Hematopoietic multipotent progenitor cell treated with erythropoietin and hydrocortisone succinate and interleukin-3 and kit ligand, for 4 days (in vitro differentiated cells): ENCODE data around the gene RFPL4A.
A peak's percentile ranks its signal among the peaks of the same experiment; 100 is the strongest.
"Not testable (repeated sequence)": the region's sequence is repeated elsewhere in the genome, so short reads cannot be mapped to it uniquely, and the experiment has no call there.

Experiments
- DNase-seq: peaks from one replicate; pipeline ENCODE4 v3.0.0-alpha.2; 2015

The RFPL4A gene

DNA sequence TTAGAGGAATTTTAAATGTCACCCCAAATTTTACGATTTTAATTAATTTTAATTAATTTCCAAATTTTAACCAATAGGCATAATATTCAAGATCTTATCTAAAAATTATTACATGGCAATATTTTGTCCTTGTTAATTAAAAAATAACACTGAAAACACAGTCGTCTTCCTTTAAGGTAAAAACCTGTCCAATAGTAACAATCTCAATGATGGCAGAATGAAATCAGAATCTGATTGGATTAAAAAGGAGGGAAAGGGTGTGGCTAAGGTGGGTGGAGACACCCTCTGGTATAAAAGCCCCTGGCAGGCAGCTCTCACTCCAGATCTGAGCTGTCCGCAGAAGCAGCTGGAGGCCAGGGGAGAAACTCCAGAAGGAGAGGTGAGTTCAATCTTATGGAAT, at the start of gene RFPL4A:
RFPL4A (plus strand) TSS at position 301 of the 400 bp plus-strand sequence. CDS start 2,704 bp downstream, outside the sequence.
- not testable (repeated sequence) for DNase-seq

DNA sequence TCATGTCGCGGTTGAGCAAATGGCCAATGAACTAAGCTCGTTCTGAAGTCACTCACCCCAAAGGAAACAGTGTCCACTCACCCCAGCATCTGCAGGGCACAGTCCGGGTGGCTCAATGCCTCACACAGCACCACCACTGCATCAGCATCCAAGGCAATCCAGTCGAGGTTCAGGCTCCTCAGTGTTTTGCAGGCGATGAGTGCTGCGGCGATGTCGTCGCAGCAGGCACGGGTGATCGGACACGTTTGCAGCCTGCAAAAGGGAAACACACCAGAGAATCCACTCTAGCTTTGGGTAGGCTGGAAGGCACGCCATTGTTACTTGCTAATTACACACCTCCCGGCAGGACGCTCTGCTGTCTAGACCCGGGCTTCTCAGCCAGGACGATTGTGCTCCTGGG, 47.2 kb upstream of the RFPL4A start:
- DNase-seq: no peak

DNA sequence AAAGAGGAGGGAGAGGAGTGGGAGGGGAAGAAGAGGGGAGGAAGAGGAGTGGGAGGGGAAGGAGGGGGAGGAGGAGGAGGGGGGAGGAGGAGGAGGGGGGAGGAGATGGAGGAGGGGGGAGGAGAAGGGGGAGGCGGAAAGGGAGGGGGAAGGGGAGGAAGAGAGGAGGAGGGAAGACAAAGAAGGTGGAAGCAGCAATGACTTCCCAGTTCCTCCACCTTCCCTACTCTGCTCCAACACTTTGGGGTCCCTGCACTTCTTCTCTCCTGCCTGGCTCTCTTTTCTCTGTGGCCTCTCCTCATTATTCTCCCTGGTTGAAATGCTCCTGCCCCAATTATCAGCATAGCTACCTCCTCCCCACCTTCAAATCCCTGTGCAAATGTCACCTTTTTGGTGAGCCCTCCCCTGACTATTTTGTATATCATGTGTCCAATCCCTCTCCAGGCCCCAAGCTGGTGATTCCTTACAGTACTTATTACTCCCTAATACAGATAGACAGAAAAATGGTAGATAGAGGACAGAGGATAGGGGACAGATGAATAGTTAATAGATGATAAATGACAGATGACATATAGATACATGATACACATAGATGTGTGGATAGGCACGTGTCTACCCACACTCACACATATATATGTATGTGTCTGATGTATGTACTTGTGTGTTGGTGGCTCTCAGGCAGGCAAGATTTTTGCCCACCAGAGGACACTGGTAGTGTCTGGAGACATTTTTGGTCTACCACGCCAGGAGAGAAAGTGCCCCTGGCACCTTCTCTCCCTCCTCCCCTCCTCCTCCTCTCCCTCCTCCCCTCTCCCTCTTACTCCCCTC, 45.9 kb upstream of the RFPL4A start:
- no peak for DNase-seq

DNA sequence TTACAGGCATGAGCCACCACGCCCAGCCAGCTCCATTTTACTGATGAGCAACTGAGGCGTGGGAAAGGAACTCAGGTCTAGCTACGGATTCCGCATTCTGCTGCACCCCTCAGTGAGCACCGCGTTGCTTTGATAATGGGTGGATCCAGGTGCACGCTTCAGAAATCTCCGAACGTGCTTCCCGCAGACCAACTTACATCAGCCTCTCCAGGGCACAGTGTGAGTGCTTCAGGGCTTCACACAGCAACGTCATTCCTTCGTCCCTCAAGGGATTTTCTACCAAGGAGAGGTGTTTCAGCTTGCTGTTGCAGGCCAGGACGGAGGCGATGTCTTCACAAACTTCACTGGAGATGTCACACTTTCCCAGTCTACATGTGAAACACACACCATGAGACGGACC, 42.4 kb upstream of the RFPL4A start:
- DNase-seq: no peak

DNA sequence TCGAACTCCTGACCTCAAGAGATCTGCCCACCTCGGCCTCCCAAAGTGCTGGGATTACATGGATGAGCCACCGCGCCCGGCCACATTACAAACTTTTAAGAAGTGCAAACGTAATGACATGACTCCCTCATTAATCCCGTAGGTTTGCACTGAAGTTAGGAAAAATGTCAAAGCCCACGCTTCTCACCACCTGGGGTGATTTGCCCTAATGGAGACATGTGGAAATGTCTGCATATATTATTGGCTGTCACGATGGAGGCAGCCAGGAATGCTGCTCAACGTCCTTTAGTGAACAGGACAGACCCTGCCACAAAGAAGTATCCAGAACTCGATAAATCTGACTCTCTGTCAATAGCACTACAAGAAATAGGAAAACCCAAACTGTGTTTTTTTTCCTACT, 41.6 kb upstream of the RFPL4A start:
- no peak for DNase-seq

DNA sequence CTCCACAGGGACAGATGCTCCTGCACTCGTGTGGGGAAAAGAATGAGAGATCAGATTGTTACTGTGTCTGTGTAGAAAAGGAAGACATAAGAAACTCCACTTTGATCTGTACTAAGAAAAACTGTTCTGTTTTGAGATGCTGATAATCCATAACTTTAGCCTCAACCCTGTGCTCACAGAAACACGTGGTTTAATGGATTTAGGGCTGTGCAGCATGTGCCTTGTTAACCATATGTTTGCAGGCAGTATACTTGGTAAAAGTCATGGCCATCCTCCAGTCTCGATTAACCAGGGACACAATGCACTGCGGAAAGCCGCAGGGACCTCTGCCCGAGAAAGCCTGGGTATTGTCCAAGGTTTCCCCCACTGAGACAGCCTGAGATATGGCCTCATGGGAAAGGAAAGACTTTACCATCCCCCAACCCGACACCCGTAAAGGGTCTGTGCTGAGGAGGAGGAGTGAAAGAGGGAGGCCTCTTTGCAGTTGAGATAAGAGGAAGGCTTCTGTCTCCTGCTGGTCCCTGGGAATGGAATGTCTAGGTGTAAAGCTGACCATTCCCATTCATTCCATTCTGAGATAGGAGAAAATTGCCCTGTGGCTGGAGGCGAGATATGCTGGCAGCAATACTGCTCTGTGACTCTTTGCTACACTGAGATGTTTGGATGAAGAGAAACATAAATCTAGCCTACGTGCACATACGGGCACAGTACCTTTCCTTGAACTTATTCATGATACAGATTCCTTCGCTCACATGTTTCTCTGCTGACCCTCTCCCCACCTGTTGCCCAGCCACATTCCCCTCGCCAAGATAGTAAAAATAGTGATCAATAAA, 40.8 kb upstream of the RFPL4A start:
- not testable (repeated sequence) for DNase-seq

DNA sequence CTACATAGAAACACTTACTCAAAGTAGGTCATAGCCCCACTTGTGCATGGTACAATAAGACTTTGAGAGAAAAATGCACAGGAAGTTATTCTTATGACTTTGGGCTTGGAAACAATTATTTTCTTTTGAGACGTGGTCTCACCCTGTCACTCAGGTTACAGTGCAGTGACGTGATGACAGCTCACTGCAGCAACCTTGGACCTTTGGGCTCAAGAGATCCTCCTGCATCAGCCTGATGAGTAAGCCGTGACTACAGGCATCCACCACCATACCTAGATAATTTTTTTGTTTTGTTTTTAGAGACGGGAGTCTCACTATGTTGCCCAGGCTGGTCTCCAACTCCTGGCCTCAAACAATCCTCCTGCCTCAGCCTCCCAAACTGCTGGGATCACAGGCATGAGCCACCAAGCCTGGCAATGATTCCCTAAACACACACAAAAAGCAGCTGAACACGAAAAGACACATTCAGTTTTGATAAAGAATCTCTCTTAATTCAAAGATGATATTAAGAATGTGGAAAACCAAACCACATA, 38.6 kb upstream of the RFPL4A start:
- no peak for DNase-seq

DNA sequence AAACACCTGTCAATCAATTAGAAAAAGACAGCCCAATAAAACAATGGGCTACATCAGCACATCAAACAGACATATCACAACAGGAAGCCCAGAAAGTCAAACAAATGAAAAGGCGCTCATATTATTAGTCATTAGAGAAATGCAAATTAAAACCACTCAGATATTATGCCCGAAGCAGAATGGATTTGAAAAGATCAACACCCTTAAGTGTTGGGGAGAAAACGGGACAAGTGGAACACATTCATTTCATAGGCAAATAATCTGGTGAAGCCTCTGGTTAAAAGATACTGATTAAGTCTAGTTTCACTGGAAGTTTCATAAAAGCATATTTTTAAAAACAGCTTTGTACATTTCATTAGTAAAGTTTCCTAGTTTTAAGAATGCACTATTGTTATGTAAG, 38.1 kb upstream of the RFPL4A start:
- DNase-seq: no peak

DNA sequence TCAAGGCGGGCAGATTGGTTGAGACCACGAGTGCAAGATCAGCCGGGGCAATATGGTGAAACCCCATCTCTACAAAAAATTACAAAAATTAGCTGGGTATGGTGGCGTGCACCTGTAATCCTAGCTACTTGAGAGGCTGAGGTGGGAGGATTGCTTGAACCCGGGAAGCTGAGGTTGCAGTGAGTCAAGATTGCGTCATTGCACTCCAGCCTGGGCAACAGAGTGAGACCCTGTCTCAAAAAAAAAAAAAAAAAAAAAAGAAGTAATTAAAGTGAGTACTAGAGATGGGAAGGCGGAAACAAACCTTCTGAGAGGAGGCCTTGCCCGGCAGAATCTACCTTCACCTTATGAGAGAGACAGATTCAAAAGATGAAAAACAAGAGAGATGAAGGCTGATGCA, 35.4 kb upstream of the RFPL4A start:
- DNase-seq: no peak

DNA sequence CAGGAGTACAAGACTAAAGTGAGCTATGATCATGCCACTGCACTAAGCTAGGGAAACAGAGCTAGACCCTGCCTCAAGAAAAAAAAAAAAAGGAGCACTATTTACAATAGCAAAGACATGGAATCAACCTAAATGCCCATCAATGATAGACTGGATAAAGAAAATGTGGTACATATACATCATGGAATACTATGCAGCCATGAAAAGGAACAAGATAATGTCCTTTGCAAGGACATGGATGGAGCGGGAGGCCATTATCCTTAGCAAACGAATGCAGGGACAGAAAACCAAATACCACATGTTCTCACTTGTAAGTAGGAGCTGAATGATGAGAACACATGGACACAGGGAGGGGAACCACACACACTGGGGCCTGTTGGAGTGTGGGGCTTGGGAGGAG, 28.5 kb upstream of the RFPL4A start:
- not testable (repeated sequence) for DNase-seq

DNA sequence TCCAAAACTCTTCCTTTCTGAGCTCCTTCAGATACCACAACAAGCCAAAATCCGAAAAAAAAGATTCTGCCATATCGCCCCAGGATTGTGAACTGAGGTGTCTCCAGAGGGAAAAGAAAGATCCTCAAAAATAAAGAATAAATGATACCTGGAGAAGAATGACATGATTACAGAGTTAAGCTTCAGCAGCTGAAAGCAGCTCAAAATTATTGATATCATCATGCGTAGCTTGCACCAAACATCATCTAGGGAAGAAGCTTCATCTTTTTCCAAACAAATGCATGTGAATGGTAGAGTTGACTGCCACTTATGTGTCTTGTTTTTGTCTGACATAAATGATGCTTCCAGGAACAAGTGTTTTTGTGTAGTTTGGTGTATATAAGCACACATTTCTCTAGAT, 20.6 kb upstream of the RFPL4A start, which contains the start of gene NLRP9:
NLRP9 (minus strand) TSS at position 101 of the 400 bp plus-strand sequence; CDS start at position 73, 28 bp downstream.
- no peak for DNase-seq

DNA sequence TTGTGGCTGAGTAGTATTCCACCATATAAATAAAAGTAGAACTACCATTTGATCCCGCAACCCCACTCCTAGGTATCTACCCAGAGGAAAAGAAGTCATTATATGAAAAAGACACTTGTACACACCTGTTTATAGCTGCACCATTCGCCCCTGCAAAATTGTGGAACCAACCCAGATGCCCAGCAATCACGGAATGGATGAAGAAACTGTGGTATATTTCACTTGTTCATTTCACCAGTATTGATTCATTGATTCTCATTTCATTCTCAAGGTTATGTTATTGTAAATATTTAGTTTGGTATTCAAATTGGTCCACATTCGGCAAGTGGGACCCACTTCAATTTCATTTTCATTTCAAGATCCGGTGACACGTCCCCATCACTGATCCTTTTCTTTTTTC, 8.2 kb upstream of the RFPL4A start:
- DNase-seq: no peak

DNA sequence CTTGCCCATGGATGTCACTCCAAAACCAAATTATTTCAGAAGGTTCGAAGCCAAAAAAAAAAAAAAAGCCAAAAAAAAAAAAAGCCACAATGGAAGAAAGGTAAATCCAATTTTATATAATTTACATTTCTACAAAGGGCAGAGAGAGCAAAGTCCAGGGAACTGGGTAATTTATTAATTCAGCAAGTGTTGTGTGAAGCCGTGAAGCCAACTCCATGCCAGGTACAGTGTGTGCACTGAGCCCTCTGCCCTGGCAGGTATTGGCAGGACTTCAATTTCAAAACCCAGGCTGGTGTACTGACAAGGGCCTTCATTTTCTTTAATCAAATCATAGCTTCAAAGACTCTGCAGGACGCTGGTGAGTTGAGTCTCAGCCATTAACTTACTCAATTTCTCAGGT, 5.5 kb upstream of the RFPL4A start:
- no peak for DNase-seq

DNA sequence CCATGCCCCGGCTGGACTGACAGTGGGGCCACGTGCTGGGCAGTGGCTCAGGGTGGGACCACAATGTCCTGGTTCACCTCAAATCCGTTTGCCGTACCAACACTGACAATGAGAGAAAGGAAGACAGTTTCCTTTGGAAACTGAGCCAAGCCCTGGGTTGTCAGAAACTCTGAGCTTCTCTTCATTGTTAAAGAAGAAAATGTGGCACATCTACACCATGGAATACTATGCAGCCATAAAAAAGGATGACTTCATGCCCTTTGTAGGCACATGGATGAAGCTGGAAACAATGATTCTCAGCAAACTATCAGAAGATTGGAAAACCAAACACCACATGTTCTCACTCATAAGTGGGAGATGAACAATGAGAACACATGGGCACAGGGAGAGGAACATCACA, 2.1 kb upstream of the RFPL4A start:
- DNase-seq: not testable (repeated sequence)

DNA sequence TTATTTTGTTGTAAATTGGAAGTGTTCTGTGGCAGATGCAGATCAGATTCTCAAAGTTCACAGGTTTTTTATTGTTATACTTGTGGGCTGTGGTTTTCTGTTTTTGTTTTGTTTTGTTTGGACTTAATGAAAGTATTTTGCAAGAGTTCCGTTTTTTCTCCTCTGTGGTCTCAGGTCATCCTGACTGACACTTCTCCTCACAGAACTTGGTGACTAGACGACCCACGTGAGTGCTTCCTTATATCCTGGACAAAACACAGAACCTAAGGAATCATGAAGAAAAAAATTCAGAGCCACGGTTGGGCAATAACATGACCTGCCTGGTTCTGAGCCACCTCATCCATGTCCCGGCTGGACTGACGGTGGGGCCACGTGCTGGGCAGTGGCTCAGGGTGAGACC, 7.6 kb downstream of the RFPL4A start:
- DNase-seq: no peak

DNA sequence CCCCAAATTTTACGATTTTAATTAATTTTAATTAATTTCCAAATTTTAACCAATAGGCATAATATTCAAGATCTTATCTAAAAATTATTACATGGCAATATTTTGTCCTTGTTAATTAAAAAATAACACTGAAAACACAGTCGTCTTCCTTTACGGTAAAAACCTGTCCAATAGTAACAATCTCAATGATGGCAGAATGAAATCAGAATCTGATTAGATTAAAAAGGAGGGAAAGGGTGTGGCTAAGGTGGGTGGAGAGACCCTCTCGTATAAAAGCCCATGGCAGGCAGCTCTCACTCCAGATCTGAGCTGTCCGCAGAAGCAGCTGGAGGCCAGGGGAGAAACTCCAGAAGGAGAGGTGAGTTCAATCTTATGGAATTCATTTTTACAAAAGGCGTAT, 9.9 kb downstream of the RFPL4A start, which contains the start of gene RFPL4AL1:
RFPL4AL1 (plus strand) TSS at position 301 of the 400 bp plus-strand sequence. CDS start 2,687 bp downstream, outside the sequence.
- DNase-seq: not testable (repeated sequence)

DNA sequence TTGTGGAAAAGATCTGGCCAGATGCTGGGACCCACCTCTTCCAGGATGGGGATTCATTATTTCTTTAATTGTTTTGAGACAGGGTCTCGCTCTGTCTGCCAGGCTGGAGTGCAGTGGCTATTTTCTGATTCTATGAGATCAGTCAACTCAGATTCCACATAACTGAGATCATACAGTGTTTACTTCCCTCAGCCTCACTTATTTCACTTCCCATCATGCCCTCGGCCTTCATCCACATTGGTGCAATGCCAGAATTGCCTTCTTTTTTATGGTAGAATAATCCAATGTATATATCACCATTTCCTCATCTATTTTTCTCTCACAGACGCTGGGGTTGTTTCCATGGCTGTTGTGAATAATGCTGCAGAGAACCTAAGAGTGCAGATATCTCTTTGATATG, 10.7 kb downstream of the RFPL4A start:
- DNase-seq: not testable (repeated sequence)

DNA sequence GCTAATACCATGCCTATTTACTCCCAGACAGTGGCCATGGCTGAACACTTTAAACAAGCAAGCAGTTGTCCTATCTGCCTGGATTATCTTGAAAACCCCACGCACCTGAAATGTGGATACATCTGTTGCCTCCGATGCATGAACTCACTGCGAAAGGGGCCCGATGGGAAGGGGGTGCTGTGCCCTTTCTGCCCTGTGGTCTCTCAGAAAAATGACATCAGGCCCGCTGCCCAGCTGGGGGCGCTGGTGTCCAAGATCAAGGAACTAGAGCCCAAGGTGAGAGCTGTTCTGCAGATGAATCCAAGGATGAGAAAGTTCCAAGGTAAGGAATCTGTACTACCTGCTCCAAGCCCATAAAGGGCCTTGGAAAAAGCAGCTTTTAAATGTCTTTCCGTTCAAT, 18.6 kb downstream of the RFPL4A start:
- peak; percentile 12 for DNase-seq

DNA sequence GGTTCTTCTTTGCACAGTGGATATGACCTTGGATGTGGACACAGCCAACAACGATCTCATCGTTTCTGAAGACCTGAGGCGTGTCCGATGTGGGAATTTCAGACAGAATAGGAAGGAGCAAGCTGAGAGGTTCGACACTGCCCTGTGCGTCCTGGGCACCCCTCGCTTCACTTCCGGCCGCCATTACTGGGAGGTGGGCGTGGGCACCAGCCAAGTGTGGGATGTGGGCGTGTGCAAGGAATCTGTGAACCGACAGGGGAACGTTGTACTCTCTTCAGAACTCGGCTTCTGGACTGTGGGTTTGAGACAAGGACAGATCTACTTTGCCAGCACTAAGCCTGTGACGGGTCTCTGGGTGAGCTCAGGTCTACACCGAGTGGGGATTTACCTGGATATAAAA, 19.4 kb downstream of the RFPL4A start:
- DNase-seq: no peak

DNA sequence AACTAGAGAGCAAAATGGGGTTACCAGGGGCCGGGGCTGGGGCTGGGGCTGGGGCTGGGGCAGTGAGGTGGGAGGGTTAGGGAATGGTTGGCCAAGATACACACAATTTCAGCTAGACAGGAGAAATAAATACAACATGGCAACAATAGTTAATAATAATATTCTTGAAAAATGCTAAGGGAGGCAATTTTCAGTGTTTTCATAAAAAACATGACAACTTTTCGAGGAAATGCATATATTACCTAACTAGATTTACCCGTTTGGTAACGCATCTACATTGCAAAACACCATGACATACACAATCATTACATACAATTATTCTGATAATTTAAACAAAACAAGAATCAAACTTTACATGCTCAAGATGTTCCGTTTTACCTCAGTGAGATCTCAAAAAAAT, 22.2 kb downstream of the RFPL4A start:
- DNase-seq: no peak

DNA sequence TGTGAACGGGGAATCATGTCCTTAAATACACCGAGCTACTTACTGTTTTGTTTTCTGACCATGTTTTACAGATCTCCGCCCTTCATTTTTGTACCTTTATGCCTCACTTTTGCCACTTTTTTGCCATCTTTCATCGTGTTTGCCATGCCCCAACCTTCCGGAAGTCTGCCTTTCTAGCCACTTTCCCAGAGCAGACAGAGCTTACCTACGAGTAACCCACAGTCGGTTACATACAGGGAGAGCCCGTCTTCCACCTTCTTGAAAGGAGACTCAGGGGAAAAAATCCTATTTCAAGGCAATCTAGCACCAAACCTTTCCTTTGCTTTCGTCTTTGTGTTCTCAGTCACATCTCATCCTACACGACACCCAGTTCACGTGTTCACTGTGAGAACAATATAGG, 36.1 kb downstream of the RFPL4A start:
- DNase-seq: no peak

DNA sequence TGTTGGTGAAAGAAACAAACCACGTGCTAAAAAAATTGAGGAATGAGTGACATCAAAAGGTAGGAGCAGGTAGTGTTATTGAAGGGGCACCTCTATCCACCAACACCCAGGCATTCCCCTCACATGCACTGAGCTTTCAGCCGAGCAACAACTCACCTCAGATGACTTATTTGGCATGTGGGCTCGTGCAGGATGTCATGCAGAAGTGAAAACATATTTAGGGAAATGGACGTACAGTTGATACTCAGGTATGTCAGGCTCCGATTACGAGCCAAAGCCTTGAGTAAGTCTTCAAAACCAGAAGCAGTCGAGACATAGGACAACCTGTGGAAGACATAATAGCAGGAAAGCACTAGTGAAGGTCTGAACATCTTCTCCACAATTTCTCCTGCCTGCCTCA, 42.5 kb downstream of the RFPL4A start:
- DNase-seq: no peak

DNA sequence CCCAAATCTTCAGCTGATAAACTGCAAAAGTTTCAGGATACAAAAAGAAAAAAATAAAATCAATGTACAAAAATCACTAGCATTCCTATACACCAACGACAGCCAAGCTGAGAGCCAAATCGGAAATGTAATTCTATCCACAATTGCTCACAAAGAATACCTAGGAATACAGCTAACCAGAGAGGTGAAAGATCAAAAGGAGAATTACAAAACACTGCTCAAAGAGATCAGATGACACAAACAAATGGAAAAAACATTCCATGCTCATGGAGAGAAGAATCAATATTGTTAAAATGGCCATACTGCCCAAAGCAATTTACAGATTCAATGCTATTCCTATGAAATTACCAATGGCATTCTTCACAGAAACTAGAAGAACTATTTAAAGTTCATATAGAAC, 43.4 kb downstream of the RFPL4A start:
- DNase-seq: no peak
